Activated T-helper 1 cell treated with anti-CD3 and anti-CD28 coated beads, Interleukin-12 subunit alpha, Interleukin-12 subunit beta, Interleukin-2, Interleukin-4 antibody, amounts not matched to agents 30 ng/mL and 10 ng/mL and 1 ng/mL, durations not matched to agents 14 hours and 24 hours and 36 hours (primary cell): ENCODE data around the gene HEXD. TPM values are rescaled to one million over a fixed set of nuclear protein-coding genes. Genes with fewer than 3 reads are reported as not detected.

Experiments used
- DNase-seq: peaks from one replicate; pipeline ENCODE4 v3.0.0; 2021; ENCODE audit warnings: low spot score
- H3K27ac Mint-ChIP-seq: one replicate; pipeline ENCODE4 v1.8.0; 2021; ENCODE audit warnings: mild to moderate bottlenecking, mixed read lengths
- H3K27me3 Mint-ChIP-seq: one replicate; pipeline ENCODE4 v1.8.0; 2022; ENCODE audit warnings: mild to moderate bottlenecking, moderate library complexity, mixed read lengths; ENCODE audit not compliant: insufficient read depth
- H3K36me3 Mint-ChIP-seq: one replicate; pipeline ENCODE4 v1.8.0; 2021; ENCODE audit warnings: low read depth, mixed read lengths
- H3K4me1 Mint-ChIP-seq: one replicate; pipeline ENCODE4 v1.8.0; 2021; ENCODE audit warnings: low read depth, mixed read lengths
- H3K4me3 Mint-ChIP-seq: one replicate; pipeline ENCODE4 v1.8.0; 2021; ENCODE audit warnings: mild to moderate bottlenecking, moderate library complexity, mixed read lengths
- H3K9me3 Mint-ChIP-seq: one replicate; pipeline ENCODE4 v1.8.0; 2021; ENCODE audit warnings: mixed read lengths
- intact Hi-C: fragments of 100-400 bp; cut with micrococcal nuclease; formaldehyde crosslinking; loops from one replicate; pipeline ENCODE4 v1.15.1; 2024
- total RNA-seq: library from RNA; stranded (reverse); gene quantifications from 2 replicates; pipeline ENCODE4 v1.2.3, GENCODE V29; 2022

HEXD gene
- total RNA-seq, 1 donor from 2014 or later, result 30.5 TPM

- H3K4me3 Mint-ChIP-seq, result no peak overlapping the region
- H3K27me3 Mint-ChIP-seq, result no peaks in the 10 kb centered on the region
- no peaks in the 10 kb centered on the region for H3K36me3 Mint-ChIP-seq
- DNase-seq, result no peak
- no peaks in the 10 kb centered on the region for H3K9me3 Mint-ChIP-seq
- no peaks in the 10 kb centered on the region for H3K4me1 Mint-ChIP-seq
- H3K27ac Mint-ChIP-seq, result no peak overlapping the region
- intact Hi-C loops, result no loop called here
These were observed 25.2 kb upstream of the HEXD start for GRCh38 chr17:82392941-82393340.

GRCh38 chr17:82394278-82394677 lies 23.9 kb upstream of the HEXD start:
- no peak for DNase-seq
- Mint-ChIP-seq H3K36me3 (no peaks in the 10 kb centered on the region), H3K27ac (no peak overlapping the region), H3K4me1 (no peaks in the 10 kb centered on the region), H3K4me3 (no peak overlapping the region), H3K9me3 (no peaks in the 10 kb centered on the region), H3K27me3 (no peaks in the 10 kb centered on the region)
- intact Hi-C loops, result no loop called here

- Mint-ChIP-seq H3K27me3 (no peaks in the 10 kb centered on the region), H3K4me1 (peaks cover 13% of the 10 kb centered on the region), H3K27ac (no peak overlapping the region), H3K9me3 (no peaks in the 10 kb centered on the region), H3K36me3 (peaks cover 11% of the 10 kb centered on the region), H3K4me3 (no peak overlapping the region)
- DNase-seq, result no peak
- intact Hi-C loops, result no loop called here
These were observed 21.3 kb upstream of the HEXD start for GRCh38 chr17:82396601-82397435.

- intact Hi-C loops, result no loop called here
- Mint-ChIP-seq H3K9me3 (no peaks in the 10 kb centered on the region), H3K4me1 (peaks cover 15% of the 10 kb centered on the region)
These were observed 20.5 kb upstream of the HEXD start for GRCh38 chr17:82397449-82398335.

GRCh38 chr17:82399041-82399441 lies 19.1 kb upstream of the HEXD start:
- Mint-ChIP-seq H3K9me3 (no peaks in the 10 kb centered on the region), H3K27me3 (no peaks in the 10 kb centered on the region), H3K27ac (no peak overlapping the region), H3K4me3 (no peak overlapping the region), H3K4me1 (peaks cover 20% of the 10 kb centered on the region), H3K36me3 (peaks cover 20% of the 10 kb centered on the region)
- no peak for DNase-seq
- intact Hi-C loops, result no loop called here

More at GRCh38 chr17:82397449-82398335, 20.5 kb upstream of the HEXD start:
- H3K4me3 Mint-ChIP-seq, result no peak overlapping the region
- H3K27ac Mint-ChIP-seq, result no peak overlapping the region
- peaks cover 13% of the 10 kb centered on the region for H3K36me3 Mint-ChIP-seq
- DNase-seq, result no peak
- H3K27me3 Mint-ChIP-seq, result no peaks in the 10 kb centered on the region

- H3K4me3 Mint-ChIP-seq, result no peak overlapping the region
- peaks cover 20% of the 10 kb centered on the region for H3K36me3 Mint-ChIP-seq
- H3K9me3 Mint-ChIP-seq, result no peaks in the 10 kb centered on the region
- H3K27ac Mint-ChIP-seq, result no peak overlapping the region
- intact Hi-C loops, result no loop called here
- no peak for DNase-seq
- peaks cover 20% of the 10 kb centered on the region for H3K4me1 Mint-ChIP-seq
- no peaks in the 10 kb centered on the region for H3K27me3 Mint-ChIP-seq
These were observed 18.5 kb upstream of the HEXD start for GRCh38 chr17:82399601-82400101.

- H3K36me3 Mint-ChIP-seq, result peaks cover 21% of the 10 kb centered on the region
- intact Hi-C loops, result no loop called here
- no peaks in the 10 kb centered on the region for H3K27me3 Mint-ChIP-seq
- H3K27ac Mint-ChIP-seq, result no peak overlapping the region
- no peaks in the 10 kb centered on the region for H3K9me3 Mint-ChIP-seq
- H3K4me3 Mint-ChIP-seq, result no peak overlapping the region
- peaks cover 20% of the 10 kb centered on the region for H3K4me1 Mint-ChIP-seq
- no peak for DNase-seq
These were observed 17.9 kb upstream of the HEXD start for GRCh38 chr17:82400206-82400605.

GRCh38 chr17:82400830-82401229 lies 17.3 kb upstream of the HEXD start:
- peak overlapping the region; percentile 69 for H3K27ac Mint-ChIP-seq
- peak; percentile 62 for DNase-seq
- intact Hi-C loops, result no loop called here
- peak overlapping the region; percentile 78 for H3K4me3 Mint-ChIP-seq
- peaks cover 22% of the 10 kb centered on the region for H3K36me3 Mint-ChIP-seq
- H3K4me1 Mint-ChIP-seq, result peaks cover 20% of the 10 kb centered on the region
- H3K9me3 Mint-ChIP-seq, result no peaks in the 10 kb centered on the region
- H3K27me3 Mint-ChIP-seq, result no peaks in the 10 kb centered on the region

- no peak for DNase-seq
- H3K27ac Mint-ChIP-seq, result no peak overlapping the region
- peaks cover 20% of the 10 kb centered on the region for H3K4me1 Mint-ChIP-seq
- H3K27me3 Mint-ChIP-seq, result no peaks in the 10 kb centered on the region
- H3K9me3 Mint-ChIP-seq, result no peaks in the 10 kb centered on the region
- H3K4me3 Mint-ChIP-seq, result no peak overlapping the region
- intact Hi-C loops, result no loop called here
- H3K36me3 Mint-ChIP-seq, result peaks cover 27% of the 10 kb centered on the region
These were observed 15.3 kb upstream of the HEXD start for GRCh38 chr17:82402865-82403264.

GRCh38 chr17:82403662-82404660 lies 14.2 kb upstream of the HEXD start:
- Mint-ChIP-seq H3K4me1 (peaks cover 20% of the 10 kb centered on the region), H3K36me3 (peaks cover 27% of the 10 kb centered on the region), H3K4me3 (no peak overlapping the region), H3K9me3 (no peaks in the 10 kb centered on the region), H3K27ac (no peak overlapping the region), H3K27me3 (no peaks in the 10 kb centered on the region)
- intact Hi-C loops, result no loop called here
- no peak for DNase-seq

- Mint-ChIP-seq H3K27ac (no peak overlapping the region), H3K4me1 (peaks cover 19% of the 10 kb centered on the region), H3K27me3 (no peaks in the 10 kb centered on the region), H3K36me3 (peaks cover 23% of the 10 kb centered on the region), H3K4me3 (no peak overlapping the region), H3K9me3 (no peaks in the 10 kb centered on the region)
- intact Hi-C loops, result no loop called here
- DNase-seq, result no peak
These were observed 13.1 kb upstream of the HEXD start for GRCh38 chr17:82405051-82405450.

GRCh38 chr17:82406131-82406671 lies 11.9 kb upstream of the HEXD start:
- Mint-ChIP-seq H3K4me1 (peaks cover 9% of the 10 kb centered on the region), H3K36me3 (peaks cover 18% of the 10 kb centered on the region), H3K27ac (no peak overlapping the region), H3K9me3 (no peaks in the 10 kb centered on the region), H3K27me3 (no peaks in the 10 kb centered on the region), H3K4me3 (no peak overlapping the region)
- intact Hi-C loops, result no loop called here
- DNase-seq, result no peak
